Heart right ventricle (tissue), 16 donors: Measurements from ENCODE around the gene LMO1. TPM values are rescaled to one million over a fixed set of nuclear protein-coding genes. Genes with fewer than 3 reads are reported as not detected.

Source experiments
- ATAC-seq, 8 donors: fragments of 200-7000 bp; cut with Tn5 transposase; one replicate each; pipeline ENCODE4 v1.9.1; 2020; ENCODE audit warnings: mild to moderate bottlenecking in 8 of 8, moderate library complexity in 8 of 8, moderate number of reproducible peaks in 1 of 8
- DNase-seq, 2 donors: peaks; one replicate each; pipeline ENCODE4 v3.0.0-alpha.2; 2020
- H3K27ac ChIP-seq, 10 donors: fragments of 200-600 bp; sonication (generic) in 2 of 10; one replicate each; pipeline versions ENCODE4 v1.5.0 to v1.8.0; 2020 to 2022; ENCODE audit warnings: mild to moderate bottlenecking in 3 of 10
- H3K27me3 ChIP-seq, 7 donors: fragments of 200-600 bp; one replicate each; pipeline ENCODE4 v1.8.0; 2021 to 2022; ENCODE audit warnings: mild to moderate bottlenecking in 2 of 7
- H3K36me3 ChIP-seq, 9 donors: fragments of 200-600 bp; sonication (generic) in 1 of 9; one replicate each; pipeline versions ENCODE4 v1.5.0 to v1.8.0; 2020 to 2022; ENCODE audit warnings: mild to moderate bottlenecking in 2 of 9
- H3K4me1 ChIP-seq, 9 donors: fragments of 200-600 bp; sonication (generic) in 1 of 9; one replicate each; pipeline versions ENCODE4 v1.5.0 to v1.8.0; 2020 to 2022; ENCODE audit warnings: mild to moderate bottlenecking in 4 of 9
- H3K4me3 ChIP-seq, 10 donors: fragments of 200-600 bp; sonication (generic) in 2 of 10; one replicate each; pipeline versions ENCODE4 v1.5.0 to v1.8.0; 2020 to 2022; ENCODE audit warnings: mild to moderate bottlenecking in 7 of 10, moderate library complexity in 2 of 10
- H3K9me3 ChIP-seq, 11 donors: fragments of 200-600 bp in 10 of 11; sonication (generic) in 2 of 11; one replicate each; pipeline versions ENCODE4 v1.5.0 to v1.8.0; 2013 to 2022; ENCODE audit warnings: mild to moderate bottlenecking in 2 of 11, control low read depth in 1 of 11, moderate library complexity in 1 of 11
- WGBS, 2 donors: extraction: QIAGEN DNeasy Blood & Tissue Kit; methylation state at CpG; one replicate each; pipeline ENCODE4 v1.1.7; 2013; ENCODE audit warnings: inconsistent platforms in 1 of 2; 5-methylcytosine and 5-hydroxymethylcytosine counted together
- intact Hi-C, 10 donors: fragments of 100-400 bp; cut with DNase I; formaldehyde crosslinking; loops; one replicate each; pipeline versions ENCODE4 v1.11.1 to v1.14.2; 2022
- polyA plus RNA-seq, 2 donors: library from polyadenylated mRNA; stranded (reverse); fragments of 200-250 nt; gene quantifications; one replicate each; pipeline ENCODE4 v1.2.3, GENCODE V29; 2013
- total RNA-seq, 10 donors: library from RNA; stranded (reverse); fragmentation: NEBNext Ultra II Directional in 3 of 10; extraction: Animal tissue kit (Norgen Biotek cat#: 25700) in 3 of 10; gene quantifications; one replicate each; pipeline versions ENCODE4 v1.2.1 to v1.2.4, GENCODE V29; 2021 to 2023
- TF ChIP-seq, protein P1 (sequence below), 9 donors: fragments of 200-600 bp; sonication (generic) in 2 of 9; IDR thresholded peaks; one replicate each; pipeline versions ENCODE4 v1.5.0 to v1.8.0; 2021 to 2022; ENCODE audit warnings: antibody characterized with exemption in 9 of 9, mild to moderate bottlenecking in 5 of 9, moderate library complexity in 1 of 9
- donor health status: Arrhythmogenic right ventricular cardiomyopathy.
- donor health status: ischemic (EF 13 %, LVEDD 7.1; RV severe dilation, severe dysfunction).
- donor health status: healthy with polysubstance abuse.
- donor health status: DM: no; HTN: yes; CAD: no.
- donor health status: DM: no; HTN: no; CAD: no.
- donor health status: ischemic (EF 25% LVEDD 6.9; RV normal size, moderate dysfunction).
- donor health status: ischemic (EF 25% LVEDD 5.7; RV mildly dilated, moderate dysfunction).
- donor health status: healthy.
- donor health status: DM: yes; HTN: yes; CAD: no.
- donor health status: Ischemic cardiomyopathy.
- donor health status: ischemic (EF 35%, LVEDD 5.7; RV mildly dilated, moderate dysfunction).
- donor health status: nonischemic (EF 11% LVEDD 7.7; RV severe dilation, severe dysfunction).
- donor health status: DM: yes; HTN: yes; CAD: no.
- donor health status: PGD.
- donor health status: ischemic (EF 29% LVEDD 5.4; RV normal size, mild dysfunction).
- donor health status: nonischemic (EF 23%, LVEDD 6.1; RV moderate dilation, normal function).

Gene LMO1
- total and polyA plus RNA-seq, 12 donors: 0.55 to 6.6 (median 2.4) TPM

DNA sequence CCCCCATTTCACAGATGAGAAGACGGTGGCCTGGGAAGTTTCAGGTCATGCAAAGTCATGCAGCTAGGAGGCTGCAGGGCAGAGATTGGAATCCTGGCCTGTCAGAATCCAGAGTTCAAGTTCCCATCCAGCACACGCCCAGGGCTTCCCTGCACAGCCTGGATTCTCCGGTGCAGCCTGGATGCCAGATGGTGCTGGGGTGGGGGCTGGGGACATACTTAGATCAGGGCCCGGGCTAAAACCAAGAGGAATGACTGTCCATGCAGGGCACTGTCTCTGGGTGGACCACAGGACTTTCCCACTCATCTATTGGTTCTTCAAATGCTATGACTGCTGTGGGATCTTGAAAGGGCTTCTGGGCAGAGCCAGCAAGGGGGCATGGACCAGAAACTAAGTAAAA, 24.6 kb downstream of the LMO1 start:
- H3K27ac ChIP-seq: no peak overlapping the region
- ATAC-seq (no peak), DNase-seq (no peak)
- peaks cover 0 to 9% (median 0%) of the 10 kb centered on the region in 9 donors for H3K4me1 ChIP-seq
- intact Hi-C loops: no loop called here
- peaks cover 0 to 9% (median 0%) of the 10 kb centered on the region in 7 donors for H3K27me3 ChIP-seq
- H3K9me3 ChIP-seq: no peaks in the 10 kb centered on the region
- 88 to 94% methylated on average over 4 of the region's 4 CpGs for WGBS, 2 donors
- TF ChIP-seq, protein P1, sequence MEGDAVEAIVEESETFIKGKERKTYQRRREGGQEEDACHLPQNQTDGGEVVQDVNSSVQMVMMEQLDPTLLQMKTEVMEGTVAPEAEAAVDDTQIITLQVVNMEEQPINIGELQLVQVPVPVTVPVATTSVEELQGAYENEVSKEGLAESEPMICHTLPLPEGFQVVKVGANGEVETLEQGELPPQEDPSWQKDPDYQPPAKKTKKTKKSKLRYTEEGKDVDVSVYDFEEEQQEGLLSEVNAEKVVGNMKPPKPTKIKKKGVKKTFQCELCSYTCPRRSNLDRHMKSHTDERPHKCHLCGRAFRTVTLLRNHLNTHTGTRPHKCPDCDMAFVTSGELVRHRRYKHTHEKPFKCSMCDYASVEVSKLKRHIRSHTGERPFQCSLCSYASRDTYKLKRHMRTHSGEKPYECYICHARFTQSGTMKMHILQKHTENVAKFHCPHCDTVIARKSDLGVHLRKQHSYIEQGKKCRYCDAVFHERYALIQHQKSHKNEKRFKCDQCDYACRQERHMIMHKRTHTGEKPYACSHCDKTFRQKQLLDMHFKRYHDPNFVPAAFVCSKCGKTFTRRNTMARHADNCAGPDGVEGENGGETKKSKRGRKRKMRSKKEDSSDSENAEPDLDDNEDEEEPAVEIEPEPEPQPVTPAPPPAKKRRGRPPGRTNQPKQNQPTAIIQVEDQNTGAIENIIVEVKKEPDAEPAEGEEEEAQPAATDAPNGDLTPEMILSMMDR (IDR thresholded peaks at IDR 0.05): no peak
- H3K4me3 ChIP-seq: no peak overlapping the region
- no peaks in the 10 kb centered on the region for H3K36me3 ChIP-seq

GRCh38 chr11:8237453-8237852, 26.2 kb downstream of the LMO1 start:
- intact Hi-C loops: no loop called here
- H3K27me3 ChIP-seq: peaks cover 0 to 9% (median 0%) of the 10 kb centered on the region in 7 donors
- H3K9me3 ChIP-seq: no peaks in the 10 kb centered on the region
- ATAC-seq (no peak), DNase-seq (no peak)
- H3K36me3 ChIP-seq: no peaks in the 10 kb centered on the region
- WGBS, 2 donors: 90 to 92% methylated on average over 10 of the region's 10 CpGs
- no peak overlapping the region for H3K27ac ChIP-seq
- peaks cover 0 to 25% (median 0%) of the 10 kb centered on the region in 9 donors for H3K4me1 ChIP-seq
- no peak overlapping the region for H3K4me3 ChIP-seq
- TF ChIP-seq, protein P1 (IDR thresholded peaks at IDR 0.05): no peak

GRCh38 chr11:8235925-8236324, 27.8 kb downstream of the LMO1 start:
- Histone ChIP-seq H3K4me3 (no peak overlapping the region), H3K27ac (no peak overlapping the region), H3K36me3 (no peaks in the 10 kb centered on the region), H3K9me3 (no peaks in the 10 kb centered on the region), H3K4me1 (peaks cover 0 to 33% (median 0%) of the 10 kb centered on the region in 9 donors), H3K27me3 (no peaks in the 10 kb centered on the region)
- ATAC-seq: no peak
- intact Hi-C loops: no loop called here
- TF ChIP-seq, protein P1 (IDR thresholded peaks at IDR 0.05): no peak
- DNase-seq: no peak
- 84 to 90% methylated on average over 4 of the region's 4 CpGs for WGBS, 2 donors

DNA sequence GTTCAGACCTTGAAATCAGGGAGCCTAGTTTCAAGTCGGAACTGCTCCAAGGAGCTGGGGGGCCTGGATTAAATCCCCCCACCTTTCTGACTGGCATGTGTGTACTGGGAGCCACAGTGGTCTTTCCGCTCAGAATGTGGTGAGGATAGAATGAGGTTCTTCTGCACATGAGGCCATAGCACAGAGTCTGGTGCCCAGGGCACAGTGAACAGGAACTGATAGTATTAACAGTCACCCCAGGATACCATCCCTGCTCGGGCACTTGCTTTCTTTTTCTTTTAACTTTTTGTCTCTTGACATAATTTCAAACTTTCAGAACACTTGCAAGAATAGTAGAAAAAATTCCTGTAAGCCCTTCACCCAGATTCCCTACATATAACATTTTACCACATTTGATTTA, 28.8 kb downstream of the LMO1 start:
- Histone ChIP-seq H3K27ac (no peak overlapping the region), H3K4me3 (no peak overlapping the region), H3K27me3 (peaks cover 0 to 3% (median 0%) of the 10 kb centered on the region in 7 donors), H3K9me3 (no peaks in the 10 kb centered on the region), H3K36me3 (no peaks in the 10 kb centered on the region), H3K4me1 (peaks cover 0 to 37% (median 0%) of the 10 kb centered on the region in 9 donors)
- TF ChIP-seq, protein P1 (IDR thresholded peaks at IDR 0.05): no peak
- ATAC-seq: no peak
- intact Hi-C loops: no loop called here
- WGBS, 2 donors: 87 to 88% methylated on average over 3 of the region's 3 CpGs
- no peak for DNase-seq
